ENCODE measurements around the gene SLC22A23. TPM values are rescaled to one million over a fixed set of nuclear protein-coding genes. Genes with fewer than 3 reads are reported as not detected.

Gene SLC22A23
- total RNA-seq, 4 donors from 2014 or later, result 16.6 to 21.8 (median 17.6) TPM

DNA sequence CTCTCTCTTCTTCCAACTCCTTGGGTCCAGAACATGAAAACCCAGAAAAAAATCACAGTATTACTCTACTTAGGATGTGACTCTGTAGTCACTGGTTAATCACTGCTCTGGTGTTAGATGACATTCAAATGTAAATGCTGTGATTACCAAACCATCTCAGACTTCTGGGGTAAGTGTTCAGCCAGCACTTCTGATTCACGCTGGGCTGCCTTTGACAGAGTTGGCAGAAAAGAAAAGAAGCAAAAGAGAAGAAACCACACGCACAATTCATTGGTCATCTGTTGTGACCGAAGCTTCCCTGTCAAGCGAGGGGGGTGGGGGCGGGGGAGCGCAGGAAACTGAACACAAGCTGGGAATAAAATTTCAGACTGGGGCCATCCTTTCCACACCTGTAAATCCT, 115.4 kb downstream of the SLC22A23 start:
- TF ChIP-seq, protein P1, sequence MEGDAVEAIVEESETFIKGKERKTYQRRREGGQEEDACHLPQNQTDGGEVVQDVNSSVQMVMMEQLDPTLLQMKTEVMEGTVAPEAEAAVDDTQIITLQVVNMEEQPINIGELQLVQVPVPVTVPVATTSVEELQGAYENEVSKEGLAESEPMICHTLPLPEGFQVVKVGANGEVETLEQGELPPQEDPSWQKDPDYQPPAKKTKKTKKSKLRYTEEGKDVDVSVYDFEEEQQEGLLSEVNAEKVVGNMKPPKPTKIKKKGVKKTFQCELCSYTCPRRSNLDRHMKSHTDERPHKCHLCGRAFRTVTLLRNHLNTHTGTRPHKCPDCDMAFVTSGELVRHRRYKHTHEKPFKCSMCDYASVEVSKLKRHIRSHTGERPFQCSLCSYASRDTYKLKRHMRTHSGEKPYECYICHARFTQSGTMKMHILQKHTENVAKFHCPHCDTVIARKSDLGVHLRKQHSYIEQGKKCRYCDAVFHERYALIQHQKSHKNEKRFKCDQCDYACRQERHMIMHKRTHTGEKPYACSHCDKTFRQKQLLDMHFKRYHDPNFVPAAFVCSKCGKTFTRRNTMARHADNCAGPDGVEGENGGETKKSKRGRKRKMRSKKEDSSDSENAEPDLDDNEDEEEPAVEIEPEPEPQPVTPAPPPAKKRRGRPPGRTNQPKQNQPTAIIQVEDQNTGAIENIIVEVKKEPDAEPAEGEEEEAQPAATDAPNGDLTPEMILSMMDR (IDR thresholded peaks at IDR 0.05), result no peak
- no peak for TF ChIP-seq POLR2A (IDR thresholded peaks at IDR 0.05)
- no peaks in the 10 kb centered on the region for H3K27me3 ChIP-seq
- peak overlapping the region; percentile 63 to 73 (median 65) for H3K27ac ChIP-seq
- H3K9me3 ChIP-seq, result no peaks in the 10 kb centered on the region
- peaks cover 15 to 36% of the 10 kb centered on the region in 2 donors for H3K4me1 ChIP-seq
- H3K4me3 ChIP-seq (replicated peaks in 1 of 3), result no peak overlapping the region
- DNase-seq, result peak; percentile 61 to 65
- WGBS, 2 donors, result 34 to 36% methylated on average over 6 of the region's 6 CpGs
- no peaks in the 10 kb centered on the region for H3K36me3 ChIP-seq
- intact Hi-C loops (cut with DNase I), result no loop called here

DNA sequence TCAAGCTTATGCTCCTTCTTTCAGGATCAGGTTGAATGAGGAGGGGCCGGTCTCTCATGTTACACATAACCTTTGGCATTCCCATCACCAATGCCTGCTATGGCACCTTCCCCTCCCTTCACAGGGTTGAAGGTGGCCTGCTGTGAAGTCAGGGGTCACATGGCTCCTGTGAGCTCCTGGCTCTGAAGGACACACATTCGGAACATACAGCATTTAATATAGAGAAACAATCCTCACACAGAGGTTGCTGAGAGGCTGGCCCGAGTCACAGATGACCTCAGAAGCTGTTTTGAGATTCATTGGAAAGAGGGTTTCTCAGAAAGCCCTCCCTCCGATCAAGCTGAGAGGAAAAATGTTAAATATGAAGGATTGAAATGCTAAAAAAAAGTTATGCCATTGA, 116.0 kb downstream of the SLC22A23 start:
- intact Hi-C loops (cut with DNase I), result no loop called here
- Histone ChIP-seq H3K36me3 (no peaks in the 10 kb centered on the region), H3K9me3 (no peaks in the 10 kb centered on the region), H3K27me3 (no peaks in the 10 kb centered on the region), H3K4me3 (replicated peaks in 1 of 3) (no peak overlapping the region), H3K27ac (peak overlapping the region; percentile 63 to 73 (median 65)), H3K4me1 (peaks cover 10 to 30% of the 10 kb centered on the region in 2 donors)
- TF ChIP-seq POLR2A (IDR thresholded peaks at IDR 0.05), result no peak
- TF ChIP-seq, protein P1 (IDR thresholded peaks at IDR 0.05), result no peak
- DNase-seq, result no peak
- 66 to 82% methylated on average over 4 of the region's 4 CpGs for WGBS, 2 donors

DNA sequence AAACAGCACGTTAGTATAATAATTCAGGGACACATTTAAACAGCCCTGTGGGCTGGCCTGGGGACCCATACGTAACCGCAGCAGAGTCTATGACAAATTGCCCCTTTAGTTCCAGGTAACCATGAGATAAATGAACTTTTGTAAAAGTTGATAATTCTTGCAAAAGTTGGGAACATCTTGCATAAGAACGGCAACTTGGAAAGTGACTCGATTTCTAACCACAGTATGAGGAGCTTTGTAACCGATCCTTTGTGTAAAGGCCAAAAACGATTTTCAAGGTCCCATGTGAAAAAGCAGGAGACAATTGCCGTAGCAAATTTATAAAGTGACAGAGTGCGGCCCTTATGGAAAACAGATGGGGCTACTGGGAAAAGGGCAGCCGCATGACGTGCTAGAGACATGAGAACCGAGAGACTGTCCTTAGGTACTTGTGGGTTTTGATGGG, 116.5 kb downstream of the SLC22A23 start:
- WGBS, 2 donors, result 88 to 89% methylated on average over 12 of the region's 12 CpGs

DNA sequence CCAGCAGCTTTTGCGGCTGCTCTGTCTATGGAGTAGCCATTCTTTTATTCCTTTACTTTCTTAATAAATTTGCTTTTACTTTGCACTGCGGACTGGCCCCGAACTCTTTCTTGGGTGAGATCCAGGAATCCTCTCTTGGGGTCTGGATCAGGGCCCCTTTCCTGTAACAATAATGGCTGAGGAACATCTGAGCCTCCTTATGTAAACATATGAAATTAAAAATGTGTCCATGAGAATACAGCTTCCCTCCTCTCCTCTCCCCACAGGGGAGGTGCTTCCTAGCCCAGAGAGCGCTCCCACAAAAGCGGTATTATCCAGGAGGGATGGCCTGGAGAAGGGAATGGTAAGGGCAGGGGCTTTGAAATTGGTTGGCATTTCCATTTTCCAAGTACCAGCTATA, 117.0 kb downstream of the SLC22A23 start:
- Histone ChIP-seq H3K9me3 (no peaks in the 10 kb centered on the region), H3K36me3 (no peaks in the 10 kb centered on the region), H3K4me3 (replicated peaks in 1 of 3) (no peak overlapping the region), H3K27ac (peak overlapping the region in 1 of 3 donors; percentile 63), H3K4me1 (peaks cover 9 to 33% of the 10 kb centered on the region in 2 donors), H3K27me3 (no peaks in the 10 kb centered on the region)
- DNase-seq, result no peak
- intact Hi-C loops (cut with DNase I), result no loop called here
- TF ChIP-seq POLR2A (IDR thresholded peaks at IDR 0.05), result no peak
- TF ChIP-seq, protein P1 (IDR thresholded peaks at IDR 0.05), result no peak
- WGBS, 2 donors, result 83 to 90% methylated on average over 5 of the region's 5 CpGs

More for the DNA sequence above, 116.5 kb downstream of the SLC22A23 start:
- Histone ChIP-seq H3K27me3 (no peaks in the 10 kb centered on the region), H3K36me3 (no peaks in the 10 kb centered on the region), H3K4me1 (peaks cover 6 to 28% of the 10 kb centered on the region in 2 donors), H3K4me3 (replicated peaks in 1 of 3) (no peak overlapping the region), H3K27ac (peak overlapping the region; percentile 63 to 73 (median 65)), H3K9me3 (no peaks in the 10 kb centered on the region)
- TF ChIP-seq, protein P1 (IDR thresholded peaks at IDR 0.05), result no peak
- DNase-seq, result no peak
- intact Hi-C loops (cut with DNase I), result no loop called here

DNA sequence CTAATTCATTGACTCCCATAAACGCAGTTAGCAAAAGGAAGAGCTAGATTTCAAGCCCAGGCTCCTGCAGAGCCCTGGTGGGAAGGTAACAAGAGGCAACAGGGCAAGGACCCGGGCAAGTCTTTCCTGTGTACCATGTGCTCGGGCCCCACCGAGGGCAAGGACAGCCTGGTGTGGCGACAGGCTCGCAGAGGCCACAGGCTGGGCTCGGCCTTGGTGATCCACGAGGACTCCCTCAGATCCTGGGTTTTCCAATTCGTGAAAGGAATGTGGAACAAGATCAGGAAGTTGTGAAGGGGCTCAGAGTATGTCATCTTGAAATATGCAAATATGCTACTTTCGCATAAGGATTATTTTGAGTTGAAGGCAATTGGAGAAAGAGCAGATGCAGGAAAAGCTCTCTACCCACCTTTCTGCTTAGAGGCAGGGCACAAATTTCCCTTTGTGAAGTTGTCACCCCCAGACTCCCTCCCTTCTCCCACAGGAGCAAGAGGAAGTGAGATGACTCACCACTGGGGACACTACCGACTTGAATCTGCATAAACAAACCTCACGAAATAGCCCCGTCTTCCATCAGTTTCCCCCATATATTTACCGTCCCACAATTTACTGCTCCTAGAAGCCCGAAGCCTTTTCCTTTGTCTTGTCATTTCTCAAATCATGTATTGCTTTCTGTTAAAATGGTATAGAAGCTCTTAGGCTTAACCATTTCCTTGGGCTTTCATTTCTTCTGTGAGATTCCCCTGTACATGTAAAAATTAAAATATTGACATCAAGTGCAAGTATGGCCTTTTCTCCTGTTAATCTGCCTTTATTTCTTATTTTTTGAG, 119.1 kb downstream of the SLC22A23 start:
- TF ChIP-seq POLR2A (IDR thresholded peaks at IDR 0.05), result no peak
- TF ChIP-seq, protein P1 (IDR thresholded peaks at IDR 0.05), result no peak
- Histone ChIP-seq H3K36me3 (no peaks in the 10 kb centered on the region), H3K4me3 (replicated peaks in 1 of 3) (no peak overlapping the region), H3K9me3 (no peaks in the 10 kb centered on the region), H3K27ac (peak overlapping the region in 1 of 3 donors; percentile 25), H3K27me3 (no peaks in the 10 kb centered on the region), H3K4me1 (peaks cover 17 to 39% of the 10 kb centered on the region in 2 donors)
- intact Hi-C loops (cut with DNase I), result no loop called here
- no peak for DNase-seq
- WGBS, 2 donors, result 76 to 82% methylated on average over 15 of the region's 15 CpGs
